IgD-negative memory B cell (primary cell): ENCODE results near the gene RERE. TPM values are rescaled to one million over a fixed set of nuclear protein-coding genes. Genes with fewer than 3 reads are reported as not detected.

Experiments used
- H3K27ac Mint-ChIP-seq, 3 donors: one replicate each; pipeline ENCODE4 v1.8.0; 2020 to 2022; ENCODE audit warnings: mild to moderate bottlenecking in 3 of 3, mixed read lengths in 3 of 3, moderate library complexity in 1 of 3
- H3K27me3 Mint-ChIP-seq: one replicate; pipeline ENCODE4 v1.8.0; 2021; ENCODE audit warnings: mixed read lengths
- H3K36me3 Mint-ChIP-seq: one replicate; pipeline ENCODE4 v1.8.0; 2020; ENCODE audit warnings: mild to moderate bottlenecking, mixed read lengths
- H3K4me1 Mint-ChIP-seq, 3 donors: one replicate each; pipeline ENCODE4 v1.8.0; 2020 to 2022; ENCODE audit warnings: mixed read lengths in 3 of 3, mild to moderate bottlenecking in 1 of 3
- H3K4me3 Mint-ChIP-seq, 4 donors: one replicate each; pipeline ENCODE4 v1.8.0; 2020 to 2022; ENCODE audit warnings: mild to moderate bottlenecking in 4 of 4, mixed read lengths in 4 of 4, moderate library complexity in 3 of 4
- H3K9me3 Mint-ChIP-seq, 3 donors: one replicate each; pipeline ENCODE4 v1.8.0; 2020 to 2021; ENCODE audit warnings: mixed read lengths in 3 of 3, mild to moderate bottlenecking in 1 of 3
- polyA plus RNA-seq: library from polyadenylated mRNA; unstranded; fragments of 300-500 nt; fragmentation: Illumina TruSeq; gene quantifications from one replicate; pipeline ENCODE4 v1.2.3, GENCODE V29; 2021

The RERE gene
- polyA plus RNA-seq, 1 donor from 2014 or later = 24.9 TPM

DNA sequence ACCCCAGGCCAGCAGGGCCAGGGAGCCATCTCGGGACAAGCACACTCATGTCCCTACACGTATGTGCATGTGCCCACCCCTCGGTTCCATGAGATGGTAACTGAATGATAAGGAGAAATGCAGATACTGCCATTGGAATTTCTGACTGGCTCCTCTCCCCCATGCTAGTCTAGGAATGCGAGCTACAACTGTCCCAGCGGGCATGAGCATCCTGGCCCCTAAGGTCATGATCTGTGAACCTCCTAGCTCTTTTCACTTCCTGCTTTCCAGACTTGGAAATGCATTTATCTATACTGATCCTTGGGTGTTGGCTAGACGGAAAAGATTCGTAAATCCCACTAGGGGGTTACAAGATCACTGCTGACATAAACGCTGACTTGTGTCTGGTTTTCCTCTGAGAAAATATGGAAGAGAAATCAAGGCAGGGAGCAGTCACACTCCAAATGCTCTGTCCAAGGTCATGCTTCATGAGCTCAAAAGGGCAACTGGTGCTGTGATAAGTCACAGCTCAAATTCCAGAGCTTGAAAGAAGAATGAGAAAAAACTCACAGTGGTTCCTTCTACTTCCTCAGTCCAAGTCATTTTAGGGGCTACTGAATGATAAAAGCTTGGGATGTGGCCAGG, 449.8 kb downstream of the RERE start:
- H3K9me3 Mint-ChIP-seq = no peaks in the 10 kb centered on the region
- H3K4me1 Mint-ChIP-seq = peaks cover 0 to 24% (median 15%) of the 10 kb centered on the region in 3 donors
- no peak overlapping the region for H3K4me3 Mint-ChIP-seq
- H3K27ac Mint-ChIP-seq = peak overlapping the region in 2 of 3 donors; percentile 18 to 23
- H3K27me3 Mint-ChIP-seq = no peaks in the 10 kb centered on the region
- H3K36me3 Mint-ChIP-seq = no peaks in the 10 kb centered on the region

DNA sequence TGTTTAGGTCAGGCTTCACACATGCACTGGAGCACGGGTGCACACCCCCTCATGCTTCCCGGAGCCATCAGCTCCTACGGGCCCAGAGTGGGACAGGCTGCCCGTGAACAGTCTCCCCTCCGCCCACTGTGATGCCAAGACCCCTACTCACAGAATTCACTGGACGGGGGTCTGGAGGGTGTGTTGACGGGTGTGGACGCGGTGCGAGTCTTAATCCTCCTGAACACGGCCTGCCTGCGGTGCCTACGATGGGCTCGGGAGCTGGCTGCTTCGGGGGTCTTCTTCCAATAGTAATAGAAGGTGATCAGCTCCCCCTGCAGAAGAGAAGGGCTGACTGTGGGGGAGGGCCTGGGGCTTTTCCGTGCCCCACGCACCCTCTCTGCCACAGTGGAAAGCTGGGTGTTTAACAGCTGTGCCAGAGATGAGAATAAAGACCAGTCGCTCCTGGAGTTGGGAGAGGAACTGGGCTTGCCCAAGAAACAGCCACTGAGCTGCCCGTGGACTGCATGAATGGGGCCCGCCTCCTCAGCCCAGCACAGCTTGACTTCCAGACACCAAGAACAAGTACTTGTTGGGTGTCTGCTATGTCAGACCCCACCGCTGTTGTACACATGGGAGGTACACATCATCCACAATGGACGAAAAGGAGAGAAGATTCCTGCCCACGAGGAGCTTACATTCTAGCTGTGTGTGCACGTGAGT, 451.6 kb downstream of the RERE start:
- Mint-ChIP-seq H3K4me1 (peaks cover 0 to 19% (median 14%) of the 10 kb centered on the region in 3 donors), H3K4me3 (peak overlapping the region in 2 of 4 donors; percentile 17 to 39), H3K36me3 (no peaks in the 10 kb centered on the region), H3K27ac (peak overlapping the region; percentile 25 to 43 (median 39)), H3K9me3 (no peaks in the 10 kb centered on the region), H3K27me3 (no peaks in the 10 kb centered on the region)

DNA sequence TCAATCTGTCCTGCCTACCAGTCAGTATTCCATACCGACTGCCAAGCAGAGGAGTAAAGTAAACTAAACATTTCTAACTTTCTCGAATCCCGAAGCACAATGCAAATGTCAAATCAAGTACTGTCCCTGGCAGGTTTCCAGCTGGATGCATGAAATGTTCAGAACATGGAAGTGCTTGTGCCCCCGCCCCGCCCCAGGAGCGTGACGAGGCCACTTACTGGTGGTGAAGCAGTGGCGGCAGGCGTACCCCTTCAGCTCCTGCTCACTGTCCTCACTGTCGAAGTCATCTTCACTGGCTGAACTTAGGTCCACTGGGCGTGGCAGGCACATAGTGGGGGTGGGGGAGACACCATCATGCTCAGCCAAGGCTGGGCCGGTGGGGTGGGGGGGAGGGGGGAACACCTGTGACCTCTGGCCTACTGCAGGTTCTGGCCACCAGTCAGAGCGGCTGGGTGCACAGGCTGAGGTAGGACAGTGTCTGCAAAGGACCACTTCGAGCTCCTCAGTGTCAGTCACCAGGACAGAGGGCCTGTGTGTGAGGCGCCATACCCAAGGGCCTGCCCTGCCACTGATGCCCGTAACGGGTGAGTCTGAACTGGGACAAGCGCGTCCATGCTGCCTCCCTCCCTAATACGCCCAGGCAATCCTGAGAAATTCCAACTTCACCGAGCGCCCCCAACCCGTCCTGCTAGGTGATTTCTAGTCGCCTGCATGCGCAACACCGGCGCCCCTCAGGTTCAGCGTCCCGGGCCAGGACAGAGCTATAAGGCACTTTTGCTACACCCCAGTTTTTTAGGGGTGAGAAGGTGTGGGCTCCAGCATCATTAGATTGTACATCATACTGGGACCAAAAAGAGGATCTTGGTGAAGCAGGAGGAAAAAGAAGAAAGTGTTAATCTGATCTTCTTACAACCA, 452.7 kb downstream of the RERE start:
- Mint-ChIP-seq H3K9me3 (no peaks in the 10 kb centered on the region), H3K4me1 (peaks cover 0 to 12% (median 10%) of the 10 kb centered on the region in 3 donors), H3K36me3 (no peaks in the 10 kb centered on the region), H3K4me3 (no peak overlapping the region), H3K27ac (peak overlapping the region in 1 of 3 donors; percentile 25), H3K27me3 (no peaks in the 10 kb centered on the region)

DNA sequence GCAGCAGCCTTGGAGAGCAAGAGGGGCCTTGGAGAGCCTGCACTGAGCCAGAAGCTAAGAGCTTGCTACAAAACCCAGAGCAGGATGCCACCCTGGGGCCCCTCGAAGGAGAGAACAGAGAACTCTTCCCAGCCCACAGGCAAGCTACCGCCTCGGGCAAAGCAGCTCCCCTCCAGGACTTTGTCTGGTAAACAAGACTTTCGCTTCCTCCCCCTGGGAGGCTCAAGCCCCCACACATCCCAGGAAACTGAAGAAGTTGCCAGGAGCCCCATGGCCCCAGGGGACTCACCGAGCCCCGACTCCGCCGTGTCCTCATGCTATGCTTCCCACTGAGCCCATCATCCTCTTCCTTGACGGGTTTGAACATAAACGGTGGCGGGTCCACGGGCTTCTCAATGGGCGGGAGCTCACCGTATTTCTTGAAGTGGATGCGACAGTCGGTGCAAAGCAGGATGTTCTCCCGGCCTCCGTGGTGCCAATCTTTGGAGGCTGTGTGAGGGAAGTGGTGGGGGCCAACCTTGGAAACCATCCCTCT, 453.6 kb downstream of the RERE start:
- Mint-ChIP-seq H3K27ac (no peak overlapping the region), H3K9me3 (no peaks in the 10 kb centered on the region), H3K27me3 (no peaks in the 10 kb centered on the region), H3K36me3 (no peaks in the 10 kb centered on the region), H3K4me1 (peaks cover 0 to 10% (median 4%) of the 10 kb centered on the region in 3 donors), H3K4me3 (no peak overlapping the region)

- H3K4me3 Mint-ChIP-seq = no peak overlapping the region
- H3K4me1 Mint-ChIP-seq = peaks cover 0 to 10% (median 4%) of the 10 kb centered on the region in 3 donors
- no peaks in the 10 kb centered on the region for H3K36me3 Mint-ChIP-seq
- H3K9me3 Mint-ChIP-seq = no peaks in the 10 kb centered on the region
- H3K27me3 Mint-ChIP-seq = no peaks in the 10 kb centered on the region
- no peak overlapping the region for H3K27ac Mint-ChIP-seq
Observed at GRCh38 chr1:8363186-8363766, 454.2 kb downstream of the RERE start.

- no peak overlapping the region for H3K27ac Mint-ChIP-seq
- no peaks in the 10 kb centered on the region for H3K9me3 Mint-ChIP-seq
- H3K4me3 Mint-ChIP-seq = no peak overlapping the region
- H3K36me3 Mint-ChIP-seq = no peaks in the 10 kb centered on the region
- H3K27me3 Mint-ChIP-seq = no peaks in the 10 kb centered on the region
- peaks cover 0 to 9% (median 4%) of the 10 kb centered on the region in 3 donors for H3K4me1 Mint-ChIP-seq
Observed at GRCh38 chr1:8362701-8363101, 454.7 kb downstream of the RERE start.

DNA sequence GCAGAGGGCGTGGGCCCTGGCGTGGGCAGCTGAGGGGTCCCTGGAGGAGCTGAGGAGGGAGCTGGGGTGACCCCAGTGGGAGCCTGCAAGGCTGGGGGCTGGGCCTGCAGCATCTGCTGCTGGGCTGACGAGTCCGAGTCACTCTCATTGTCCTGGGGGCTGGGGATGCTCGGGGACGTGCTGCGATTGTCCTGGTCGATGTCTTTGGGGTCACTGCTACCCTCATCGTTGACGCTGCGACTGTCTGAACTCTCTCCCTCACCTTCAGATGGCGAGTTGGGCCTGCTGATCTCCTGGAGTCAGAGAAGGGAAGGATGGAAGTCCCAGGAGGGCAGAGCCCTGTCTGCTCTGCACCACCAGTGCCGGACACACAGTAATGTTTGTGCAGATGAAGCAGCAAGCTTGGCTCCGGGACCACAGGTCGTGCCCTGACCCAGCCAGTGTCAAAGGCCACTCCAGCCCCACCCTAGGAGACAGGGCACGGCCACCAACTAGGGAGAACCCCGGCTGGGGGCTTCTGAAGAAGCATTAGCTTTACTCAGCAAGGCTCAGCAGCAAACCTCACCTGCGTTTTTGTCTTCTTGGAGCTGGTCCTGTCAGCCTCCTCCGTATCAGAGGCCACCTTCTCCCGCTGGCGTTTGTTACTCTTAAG, 456.1 kb downstream of the RERE start:
- Mint-ChIP-seq H3K27me3 (no peaks in the 10 kb centered on the region), H3K36me3 (no peaks in the 10 kb centered on the region), H3K9me3 (no peaks in the 10 kb centered on the region), H3K27ac (no peak overlapping the region), H3K4me3 (no peak overlapping the region), H3K4me1 (peaks cover 0 to 2% (median 0%) of the 10 kb centered on the region in 3 donors)

DNA sequence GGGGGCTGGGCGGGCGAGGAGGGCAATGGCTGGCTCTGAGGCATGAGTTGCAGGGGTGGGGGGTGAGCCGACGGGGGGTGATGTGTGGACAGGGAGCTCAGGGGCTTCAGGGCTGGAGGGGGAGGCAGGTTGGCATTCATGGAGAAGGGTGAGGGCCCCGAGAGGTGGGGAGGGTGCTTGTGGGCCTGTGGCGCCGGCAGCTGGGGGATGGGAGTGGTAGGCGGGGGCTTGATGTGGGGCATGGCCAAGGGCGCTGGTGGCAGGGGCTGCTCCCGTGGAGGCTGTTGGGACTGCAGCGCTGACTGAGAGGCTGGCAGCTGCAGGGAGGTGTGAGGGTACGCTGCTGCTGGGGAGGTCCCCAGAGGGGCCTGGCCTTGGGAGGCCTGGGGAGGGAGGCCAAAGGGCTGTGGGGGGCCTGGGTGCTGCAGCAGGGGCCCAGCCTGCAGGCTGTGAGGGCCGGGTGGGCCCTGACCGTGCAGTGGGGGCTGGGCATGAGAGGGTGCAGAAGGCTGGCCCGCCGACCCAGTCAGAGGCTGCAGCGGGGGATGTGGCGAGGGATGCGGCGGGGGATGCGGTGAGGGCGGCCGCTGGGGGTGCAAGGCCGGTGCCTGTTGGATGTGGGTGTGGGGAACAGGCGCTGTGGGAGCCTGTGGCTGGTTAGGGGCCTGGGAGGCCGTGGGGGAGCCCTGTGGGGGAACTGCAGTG, 456.8 kb downstream of the RERE start:
- Mint-ChIP-seq H3K36me3 (no peaks in the 10 kb centered on the region), H3K4me3 (no peak overlapping the region), H3K9me3 (no peaks in the 10 kb centered on the region), H3K27me3 (no peaks in the 10 kb centered on the region), H3K27ac (no peak overlapping the region), H3K4me1 (peaks cover 0 to 2% (median 0%) of the 10 kb centered on the region in 3 donors)

DNA sequence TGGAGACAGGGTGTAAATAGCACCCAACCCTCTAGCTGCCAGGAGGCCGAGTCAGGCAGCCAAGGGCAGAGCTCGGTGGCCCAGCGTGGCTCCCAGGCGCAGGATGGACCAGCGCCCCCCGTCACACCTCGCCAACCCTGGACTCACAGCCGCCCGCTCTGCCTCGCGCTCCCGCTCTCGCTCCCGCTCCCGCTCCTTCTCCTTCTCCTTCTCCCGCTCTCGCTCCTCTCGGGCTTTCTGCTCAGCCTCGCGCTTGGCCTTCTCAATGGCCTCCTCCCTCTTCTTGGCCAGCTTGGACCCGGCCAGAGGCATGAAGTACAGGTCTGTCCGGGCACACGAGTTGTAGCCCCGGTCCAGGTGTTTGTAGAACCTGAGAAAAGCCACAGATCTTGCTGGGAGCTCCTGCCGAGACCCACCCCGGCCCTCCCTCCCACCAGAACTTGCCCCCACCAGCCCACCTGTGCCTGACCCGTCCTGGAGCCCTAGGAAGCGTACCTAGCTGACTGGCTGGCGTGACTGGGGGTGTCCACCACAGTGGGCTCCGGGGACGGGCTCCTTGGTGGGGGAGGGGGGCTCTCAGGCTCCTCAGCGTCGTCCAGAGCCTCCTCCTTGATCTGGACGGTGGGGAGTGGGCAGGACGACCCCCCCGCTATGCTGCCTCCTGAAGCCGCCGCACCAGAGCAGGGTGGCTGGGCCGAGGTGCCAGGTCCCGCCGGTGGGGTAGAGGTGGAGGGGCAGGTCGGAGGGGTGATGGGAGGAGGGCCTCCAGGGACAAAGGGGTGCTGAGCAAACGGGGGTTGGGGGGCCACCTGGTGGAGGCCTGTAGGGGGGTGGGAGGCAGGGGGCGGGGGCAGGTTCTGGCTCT, 457.6 kb downstream of the RERE start:
- Mint-ChIP-seq H3K4me1 (peaks cover 0 to 2% (median 0%) of the 10 kb centered on the region in 3 donors), H3K27me3 (no peaks in the 10 kb centered on the region), H3K27ac (peak overlapping the region in 1 of 3 donors; percentile 48), H3K4me3 (no peak overlapping the region), H3K36me3 (no peaks in the 10 kb centered on the region), H3K9me3 (no peaks in the 10 kb centered on the region)

- no peak overlapping the region for H3K4me3 Mint-ChIP-seq
- peaks cover 0 to 2% (median 0%) of the 10 kb centered on the region in 3 donors for H3K4me1 Mint-ChIP-seq
- no peaks in the 10 kb centered on the region for H3K36me3 Mint-ChIP-seq
- H3K27me3 Mint-ChIP-seq = no peaks in the 10 kb centered on the region
- peak overlapping the region in 1 of 3 donors; percentile 48 for H3K27ac Mint-ChIP-seq
- H3K9me3 Mint-ChIP-seq = no peaks in the 10 kb centered on the region
Observed at GRCh38 chr1:8358897-8359616, 458.4 kb downstream of the RERE start.

DNA sequence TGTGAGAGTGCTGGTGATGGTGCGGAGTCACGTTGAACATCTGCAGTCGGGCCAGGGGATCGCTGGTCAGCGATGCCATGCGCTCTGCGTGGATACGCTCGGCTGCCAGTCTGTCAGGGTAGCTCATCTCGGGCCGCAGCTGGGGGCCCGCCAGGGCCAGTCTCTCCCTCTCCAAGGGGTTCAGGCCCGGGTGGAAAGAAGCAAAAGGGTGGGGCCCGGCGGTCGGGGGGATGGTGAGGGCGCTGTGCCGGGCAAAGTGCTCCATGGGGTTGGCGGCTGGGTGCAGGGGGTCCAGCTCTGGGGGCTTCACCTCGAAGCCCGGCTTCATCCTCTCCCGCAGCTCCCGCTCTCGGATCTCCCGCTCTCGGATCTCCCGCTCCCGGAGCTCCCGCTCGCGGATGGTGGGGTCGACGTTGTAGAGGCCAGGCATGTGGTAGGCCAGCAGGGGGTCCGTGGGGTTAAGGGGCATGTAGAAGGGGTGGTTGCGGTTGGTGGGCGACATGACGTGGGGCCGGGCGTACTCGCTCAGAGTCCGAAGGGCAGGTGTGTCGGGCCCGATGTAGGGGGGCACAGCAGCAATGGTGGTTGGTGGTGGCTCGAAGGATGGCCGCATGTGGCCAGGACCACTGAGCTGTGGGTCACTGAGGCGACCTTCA, 459.1 kb downstream of the RERE start:
- no peak overlapping the region for H3K4me3 Mint-ChIP-seq
- H3K27ac Mint-ChIP-seq = peak overlapping the region in 1 of 3 donors; percentile 31
- no peaks in the 10 kb centered on the region for H3K9me3 Mint-ChIP-seq
- peaks cover 0 to 2% (median 0%) of the 10 kb centered on the region in 3 donors for H3K4me1 Mint-ChIP-seq
- H3K36me3 Mint-ChIP-seq = no peaks in the 10 kb centered on the region
- no peaks in the 10 kb centered on the region for H3K27me3 Mint-ChIP-seq
